ENCODE data around the gene CACNB3.
A peak's percentile ranks its signal among the peaks of the same experiment; 100 is the strongest.
"Not testable (repeated sequence)": the region's sequence is repeated elsewhere in the genome, so short reads cannot be mapped to it uniquely, and the experiment has no call there.

CACNB3 gene

DNA sequence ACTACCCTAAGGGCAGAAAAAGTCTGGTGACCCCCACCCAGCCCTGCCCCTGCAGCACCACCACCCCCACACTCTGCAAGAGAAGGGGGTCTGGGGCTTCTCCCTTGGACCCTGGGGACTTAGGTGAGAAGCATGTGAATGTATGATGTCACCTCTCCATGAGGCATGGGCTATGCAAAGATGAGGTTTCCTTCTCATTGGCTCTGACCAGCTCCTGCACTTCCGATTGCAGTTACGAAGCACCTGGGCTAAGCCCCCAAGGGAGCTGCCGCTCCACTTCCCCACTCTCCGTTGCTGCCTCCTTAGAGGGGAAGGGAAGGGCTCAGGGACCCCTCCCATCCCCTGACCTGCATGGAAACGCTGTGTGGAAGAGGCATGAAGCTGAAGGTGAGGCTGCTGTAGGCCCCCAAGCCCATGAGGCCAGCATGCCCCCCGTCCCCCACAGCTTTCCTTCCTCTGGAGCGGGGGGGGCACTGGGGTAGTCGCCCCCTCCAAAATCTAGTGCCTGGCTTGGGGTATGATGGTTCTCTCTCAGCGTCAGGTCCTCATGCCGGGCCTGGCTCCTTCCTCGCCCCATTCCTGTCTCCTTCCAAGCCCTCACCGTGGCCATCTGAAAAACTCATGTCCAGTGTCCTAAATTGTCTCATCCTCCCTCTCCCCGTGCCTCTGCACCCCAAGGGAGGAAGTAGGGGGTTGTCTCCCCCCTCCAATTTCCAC is 39.1 kb downstream of the CACNB3 start:
- DNase-seq: no peak

DNA sequence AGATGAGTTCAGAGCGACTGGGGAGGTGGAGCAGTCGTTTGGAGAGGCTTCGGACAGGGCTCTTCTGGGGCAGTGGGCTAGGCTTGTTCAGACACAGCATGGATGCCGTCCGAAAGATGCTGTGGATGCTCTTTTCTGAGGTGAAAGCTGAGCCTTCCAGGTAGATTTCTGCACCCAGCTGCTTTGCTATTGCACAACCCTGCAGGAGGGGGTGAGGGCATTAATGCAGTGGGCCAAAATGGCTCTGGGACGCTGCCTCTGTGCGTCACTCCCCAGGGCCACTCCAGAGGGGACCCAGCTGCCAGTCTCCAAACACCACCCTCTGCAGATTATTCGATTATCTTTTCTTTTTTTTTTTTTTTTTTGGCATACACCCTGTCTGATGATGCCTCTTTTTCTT is 39.7 kb downstream of the CACNB3 start:
- no peak for DNase-seq

DNA sequence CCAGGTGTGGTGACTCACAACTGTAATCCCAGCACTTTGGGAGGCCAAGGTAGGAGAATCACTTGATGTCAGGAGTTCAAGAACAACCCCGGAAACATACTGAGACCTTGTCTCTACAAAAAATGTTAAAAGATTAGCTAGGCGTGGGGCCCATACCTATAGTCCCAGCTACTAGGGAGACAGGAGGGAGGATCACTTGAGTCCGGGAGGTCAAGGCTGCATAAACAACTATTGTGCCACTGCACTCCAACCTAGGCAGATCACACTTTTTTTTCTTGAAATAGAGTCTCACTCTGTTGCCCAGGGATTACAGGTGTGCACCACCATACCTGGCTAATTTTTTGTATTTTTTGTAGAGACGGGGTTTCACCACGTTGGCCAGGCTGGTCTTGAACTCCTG is 41.3 kb downstream of the CACNB3 start:
- no peak for DNase-seq

DNA sequence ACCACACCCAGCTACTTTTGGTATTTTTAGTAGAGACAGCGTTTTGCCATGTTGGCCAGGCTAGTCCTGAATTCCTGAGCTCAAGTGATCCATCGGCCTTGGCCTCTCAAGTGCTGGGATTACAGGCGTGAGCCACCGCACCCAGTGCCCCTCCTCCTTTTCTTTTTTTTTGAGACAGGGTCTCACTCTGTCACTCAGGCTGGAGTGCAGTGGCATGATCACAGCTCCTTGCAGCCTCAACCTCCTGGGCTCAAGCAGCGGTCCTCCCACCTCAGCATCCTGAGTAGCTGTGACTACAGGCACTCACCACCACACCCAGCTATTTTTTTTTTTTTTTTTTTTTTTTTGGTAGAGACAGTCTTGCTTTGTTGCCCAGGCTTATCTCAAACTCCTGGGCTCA is 41.9 kb downstream of the CACNB3 start:
- not testable (repeated sequence) for DNase-seq

DNA sequence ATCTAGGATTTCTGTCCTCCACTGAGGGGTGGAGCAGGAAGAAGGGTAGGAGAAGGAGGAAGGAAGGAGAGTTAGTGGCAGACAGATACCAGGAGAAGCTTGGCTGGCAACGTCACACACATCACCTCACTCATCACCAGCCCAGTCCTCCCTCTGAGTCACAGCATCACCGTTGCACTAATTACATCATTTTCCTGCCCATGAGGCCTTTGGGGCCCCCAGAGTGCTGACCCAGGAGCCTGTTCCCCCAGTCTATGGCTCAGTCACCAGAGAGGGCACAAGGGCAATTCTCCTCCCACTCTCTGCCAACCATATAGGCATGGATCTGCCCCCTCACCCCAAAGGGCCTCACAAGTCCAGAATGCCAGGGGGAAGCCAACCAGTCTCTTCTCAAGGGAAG is 42.8 kb downstream of the CACNB3 start:
- no peak for DNase-seq

DNA sequence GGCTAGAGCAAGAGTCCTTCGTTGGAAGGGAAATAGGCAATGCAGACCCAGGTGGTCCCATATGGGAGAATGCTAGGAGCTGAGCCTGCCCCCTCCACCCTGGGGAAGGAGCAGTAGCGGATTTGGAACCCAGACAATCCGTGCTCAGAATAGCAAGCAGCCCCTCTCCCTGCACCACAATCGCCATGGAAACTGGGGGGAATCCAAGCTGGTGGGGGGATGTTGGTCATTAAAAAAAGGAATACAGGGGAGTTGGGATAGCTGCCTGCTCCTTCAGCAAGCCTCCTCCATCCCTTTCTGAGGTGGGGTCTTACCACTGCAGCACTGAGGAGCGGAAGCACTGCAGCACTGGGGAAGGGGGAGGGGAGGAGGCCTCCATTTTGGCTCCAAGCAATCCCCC is 44.5 kb downstream of the CACNB3 start:
- DNase-seq: no peak

DNA sequence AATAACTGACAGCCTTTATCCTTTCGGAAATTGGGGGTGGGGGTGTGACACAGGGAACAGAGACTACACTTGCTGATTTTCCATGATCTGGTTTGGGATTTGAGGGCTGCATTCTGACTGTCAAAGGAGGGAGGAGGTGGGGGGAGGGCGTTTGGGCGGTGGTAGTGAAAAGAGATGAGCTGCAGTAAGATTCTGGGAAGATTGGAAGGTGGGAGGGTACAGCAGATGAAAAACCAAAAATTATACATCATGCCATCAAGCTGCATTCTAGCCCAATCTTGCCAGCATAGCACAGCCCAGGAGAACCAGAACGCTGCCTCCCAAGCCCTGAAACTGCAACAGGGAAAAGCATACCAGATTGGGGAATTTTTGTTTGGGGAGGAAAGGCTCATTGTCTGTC is 45.0 kb downstream of the CACNB3 start:
- DNase-seq: no peak

DNA sequence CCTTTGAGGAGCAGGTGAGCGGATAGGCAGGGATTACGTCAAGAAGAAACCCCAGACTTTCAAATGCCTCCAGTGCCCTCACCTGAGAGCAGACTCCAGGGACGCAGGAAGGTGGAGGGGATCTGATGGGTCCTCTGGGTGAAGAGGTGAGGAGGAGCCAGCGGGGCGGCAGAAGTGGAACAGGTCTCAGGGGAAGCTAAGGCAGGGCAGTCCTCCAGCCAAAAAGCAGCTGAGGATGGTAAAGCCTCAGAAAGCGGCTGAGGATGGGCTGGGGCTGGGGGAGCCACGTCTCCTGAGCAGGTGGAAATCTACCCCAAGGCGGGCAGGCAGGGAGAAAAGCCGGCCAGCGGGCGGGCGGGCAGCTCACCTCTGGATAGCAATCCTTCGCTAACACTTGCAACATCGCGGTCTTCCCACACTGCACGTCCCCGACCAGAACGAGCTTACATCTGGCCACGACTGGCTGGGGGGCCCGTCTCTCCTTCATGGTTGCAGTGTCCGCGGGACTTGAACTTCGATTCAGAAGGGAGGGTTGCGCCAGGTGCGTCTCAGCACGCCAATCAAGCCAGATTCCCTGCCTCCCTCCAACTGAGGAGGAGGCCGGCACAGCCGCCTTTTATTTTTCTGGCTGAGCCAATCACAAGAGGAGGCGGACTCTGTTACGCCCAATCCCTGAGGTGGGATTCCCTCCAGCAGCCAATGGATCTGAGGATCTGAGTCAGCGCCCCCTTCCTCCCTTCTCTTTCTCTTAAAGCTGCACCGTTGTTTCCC is 47.2 kb downstream of the CACNB3 start, which contains the start of gene RND1:
TSS of gene RND1 (minus strand) at position 590 of the 771 bp plus-strand sequence. CDS start at position 487, 103 bp downstream.
- DNase-seq: peak; percentile 94 to 95

DNA sequence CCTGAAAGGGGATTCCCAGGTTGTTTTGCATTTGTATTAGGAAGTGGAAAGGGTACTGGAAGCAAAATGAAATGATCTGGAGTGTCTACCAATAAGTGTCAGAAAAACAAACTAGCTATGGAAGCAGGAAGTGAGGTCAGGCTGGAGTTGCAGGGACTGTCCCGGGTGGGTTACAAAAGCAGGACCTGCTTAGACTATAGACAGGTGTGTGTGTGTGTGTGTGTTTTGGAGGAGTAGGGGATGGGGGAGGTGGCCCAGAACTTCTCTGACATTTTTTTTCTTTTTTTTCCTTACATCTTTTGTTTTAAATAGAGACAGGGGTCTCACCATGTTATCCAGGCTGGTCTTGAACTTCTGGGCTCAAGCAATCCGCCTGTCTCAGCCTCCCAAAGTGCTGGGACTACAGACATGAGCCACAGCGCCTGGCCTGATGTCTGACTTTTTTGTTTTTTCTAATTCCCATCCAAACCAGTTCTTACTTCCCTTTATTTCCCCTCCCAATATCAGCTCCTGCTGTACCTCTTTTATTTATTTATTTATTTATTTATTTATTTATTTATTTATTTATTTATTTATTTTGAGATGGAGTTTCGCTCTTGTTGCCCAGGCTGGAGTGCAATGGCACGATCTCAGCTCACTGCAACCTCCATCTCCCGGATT is 47.9 kb downstream of the CACNB3 start:
- no peak for DNase-seq

DNA sequence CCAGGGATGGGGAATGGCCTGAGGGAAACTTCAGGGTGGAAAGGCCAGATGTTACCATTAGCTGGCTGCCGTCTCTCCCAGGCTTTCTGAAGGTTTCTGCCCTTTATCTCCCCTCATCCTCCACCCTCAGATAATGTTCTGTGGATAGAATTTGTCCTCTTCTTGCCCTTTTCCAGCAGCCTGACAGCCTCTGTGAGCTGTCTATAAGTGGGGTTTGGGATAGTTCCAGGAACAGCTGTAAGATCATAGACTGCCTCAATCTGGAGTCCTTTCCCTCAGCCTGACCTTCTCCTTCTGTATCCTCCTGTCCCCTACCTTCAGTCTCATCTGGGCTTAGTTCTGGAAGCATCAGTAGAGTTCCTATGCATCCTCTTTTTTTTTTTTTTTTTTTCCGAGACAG is 50.2 kb downstream of the CACNB3 start:
- DNase-seq: no peak

DNA sequence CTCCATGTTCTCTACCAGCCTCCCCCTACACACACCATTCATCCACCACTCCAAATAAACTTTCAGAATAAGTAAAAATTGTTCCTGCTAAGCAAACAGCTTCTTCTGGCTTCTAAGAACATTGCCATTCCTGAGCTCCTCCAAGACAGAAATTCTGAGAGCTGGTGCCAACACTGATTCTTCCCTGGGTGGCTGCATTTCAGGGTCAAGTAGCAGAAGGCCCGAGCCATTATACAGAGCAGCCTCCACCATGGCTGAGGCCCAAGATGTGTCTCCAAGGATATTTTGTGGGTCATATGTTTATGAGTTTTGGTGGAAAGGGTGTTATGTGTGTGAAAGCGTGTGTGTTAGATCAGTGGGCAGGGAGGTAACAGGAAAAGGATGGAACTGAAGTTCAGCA is 50.9 kb downstream of the CACNB3 start:
- no peak for DNase-seq

DNA sequence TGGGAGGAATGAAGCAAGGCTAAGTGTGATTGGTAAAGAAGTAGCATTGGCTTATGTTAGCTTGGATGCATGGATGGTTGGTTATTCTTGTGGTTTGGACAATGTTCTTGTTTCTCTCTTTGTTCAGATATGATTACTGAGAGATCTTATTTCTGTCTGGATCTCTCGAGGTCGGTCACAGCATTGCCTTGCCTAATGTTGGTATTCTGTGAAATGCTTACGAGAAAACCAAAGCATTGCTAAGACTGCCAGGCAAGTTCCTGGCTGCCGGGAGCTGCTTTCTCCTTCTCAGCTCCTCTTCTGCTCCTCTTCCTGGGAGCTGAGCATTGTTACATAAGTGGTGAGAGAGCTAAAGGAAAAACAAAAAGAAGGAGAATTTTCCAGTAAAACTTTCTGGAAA is 54.8 kb downstream of the CACNB3 start:
- no peak for DNase-seq

DNA sequence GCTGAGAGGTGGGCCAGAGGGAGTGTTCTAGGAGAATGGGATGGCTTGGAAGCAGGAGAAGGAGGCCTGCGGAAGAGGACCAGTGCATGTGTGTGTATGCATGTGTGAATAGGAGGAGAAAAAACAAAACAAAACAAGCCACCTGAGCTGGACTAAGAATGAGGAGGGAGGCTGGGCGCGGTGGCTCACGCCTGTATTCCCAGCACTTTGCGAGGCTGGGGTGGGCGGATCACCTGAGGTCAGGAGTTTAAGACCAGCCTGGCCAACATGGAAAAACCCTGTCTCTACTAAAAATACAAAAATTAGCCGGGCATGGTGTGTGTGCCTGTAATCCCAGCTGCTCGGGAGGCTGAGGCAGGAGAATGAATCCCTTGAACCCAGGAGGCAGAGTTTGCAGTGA is 55.2 kb downstream of the CACNB3 start:
- DNase-seq: not testable (repeated sequence)

DNA sequence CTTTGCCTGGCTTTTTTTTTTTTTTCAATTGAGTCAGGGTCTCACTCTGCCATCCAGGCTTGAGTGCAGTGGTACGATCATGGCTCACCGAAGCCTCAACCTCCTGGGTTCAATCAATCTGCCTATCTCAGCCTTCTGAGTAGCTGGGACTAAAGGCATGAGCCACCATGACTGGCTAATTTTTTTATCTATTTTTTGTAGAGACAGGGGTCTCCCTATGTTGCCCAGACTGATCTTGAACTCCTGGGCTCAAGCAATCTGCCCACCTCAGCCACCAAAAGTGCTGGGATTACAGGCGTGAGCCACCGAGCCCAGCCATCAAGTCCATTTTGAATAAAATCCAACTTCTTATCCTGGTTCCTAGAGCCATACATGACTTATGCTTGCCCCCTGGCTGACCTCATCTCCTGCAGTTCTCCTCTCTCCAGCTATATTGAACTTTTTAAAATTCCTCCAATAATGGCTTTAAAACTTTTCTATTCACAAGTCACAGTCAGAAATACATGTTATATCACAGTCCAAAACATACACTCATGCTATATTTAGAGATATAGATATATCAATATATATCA is 57.7 kb downstream of the CACNB3 start:
- no peak for DNase-seq

All from SHP77 (cell line).